Measurements from ENCODE around the gene BTBD16. TPM values are rescaled to one million over a fixed set of nuclear protein-coding genes. Genes with fewer than 3 reads are reported as not detected.

The BTBD16 gene
- total and polyA plus RNA-seq, 2 donors (not counting 1 experiment from before 2014, with no cell fraction given) = not detected

DNA sequence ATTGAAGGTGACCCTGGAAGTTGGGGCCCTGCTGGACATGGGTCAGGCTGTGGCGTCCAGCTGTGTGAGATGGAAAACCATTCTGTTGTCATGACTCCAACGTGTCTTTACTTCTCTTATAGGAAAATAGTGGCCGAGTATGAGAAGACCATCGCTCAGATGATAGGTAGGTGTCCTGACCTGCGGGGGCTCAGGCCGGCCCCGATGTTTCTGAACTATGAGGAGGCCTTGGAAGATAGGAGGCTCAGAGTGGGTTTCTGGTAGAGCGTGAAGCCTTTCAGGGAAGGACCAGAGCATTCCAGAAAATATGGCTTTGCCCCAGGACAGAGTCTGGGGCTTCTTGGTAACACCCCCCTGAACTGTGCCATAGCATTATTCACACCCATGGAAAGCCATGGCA, 29.3 kb upstream of the BTBD16 start:
- H3K9me3 Mint-ChIP-seq (ENCODE audit: insufficient read depth) = no peaks in the 10 kb centered on the region

DNA sequence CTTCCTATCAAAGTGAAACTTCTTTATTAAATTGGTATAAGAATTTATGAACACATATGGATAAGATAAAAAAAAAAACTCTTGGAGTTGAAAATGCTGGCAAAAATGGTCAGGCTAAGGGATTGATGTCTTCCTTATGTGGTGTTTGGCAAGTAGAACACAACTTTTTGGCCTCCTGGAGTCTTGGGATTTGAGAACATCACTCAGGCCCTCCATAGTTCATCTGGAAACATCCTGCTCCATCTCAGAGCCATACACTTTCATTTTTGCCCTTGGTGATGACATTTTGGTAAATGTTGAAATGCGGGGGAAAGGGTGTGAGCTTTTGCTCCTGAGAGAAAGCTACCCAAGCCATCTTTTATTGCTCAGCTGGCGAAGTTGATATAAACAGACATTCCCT, 27.5 kb upstream of the BTBD16 start:
- no peaks in the 10 kb centered on the region for H3K27me3 Mint-ChIP-seq
- TF ChIP-seq, protein P1, sequence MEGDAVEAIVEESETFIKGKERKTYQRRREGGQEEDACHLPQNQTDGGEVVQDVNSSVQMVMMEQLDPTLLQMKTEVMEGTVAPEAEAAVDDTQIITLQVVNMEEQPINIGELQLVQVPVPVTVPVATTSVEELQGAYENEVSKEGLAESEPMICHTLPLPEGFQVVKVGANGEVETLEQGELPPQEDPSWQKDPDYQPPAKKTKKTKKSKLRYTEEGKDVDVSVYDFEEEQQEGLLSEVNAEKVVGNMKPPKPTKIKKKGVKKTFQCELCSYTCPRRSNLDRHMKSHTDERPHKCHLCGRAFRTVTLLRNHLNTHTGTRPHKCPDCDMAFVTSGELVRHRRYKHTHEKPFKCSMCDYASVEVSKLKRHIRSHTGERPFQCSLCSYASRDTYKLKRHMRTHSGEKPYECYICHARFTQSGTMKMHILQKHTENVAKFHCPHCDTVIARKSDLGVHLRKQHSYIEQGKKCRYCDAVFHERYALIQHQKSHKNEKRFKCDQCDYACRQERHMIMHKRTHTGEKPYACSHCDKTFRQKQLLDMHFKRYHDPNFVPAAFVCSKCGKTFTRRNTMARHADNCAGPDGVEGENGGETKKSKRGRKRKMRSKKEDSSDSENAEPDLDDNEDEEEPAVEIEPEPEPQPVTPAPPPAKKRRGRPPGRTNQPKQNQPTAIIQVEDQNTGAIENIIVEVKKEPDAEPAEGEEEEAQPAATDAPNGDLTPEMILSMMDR (IDR thresholded peaks at IDR 0.05) = no peak
- no peak for TF ChIP-seq EZH2 (IDR thresholded peaks at IDR 0.05; ENCODE audit: borderline replicate concordance, insufficient read depth, low read depth, low read length, poor library complexity, severe bottlenecking)
- ChIA-PET POLR2A (no interaction called here), CTCF (no interaction called here)
- Histone ChIP-seq H4K20me1 (ENCODE audit: control insufficient read depth, insufficient read depth, low read length, poor library complexity, severe bottlenecking) (no peaks in the 10 kb centered on the region), H3K79me2 (ENCODE audit: control insufficient read depth, insufficient read depth, low read length) (no peaks in the 10 kb centered on the region), H3K9ac (ENCODE audit: low read length) (no peak overlapping the region), H3K27me3 (replicated peaks in 1 of 4; ENCODE audit: control extremely low read depth in 1 of 4, control insufficient read depth in 3 of 4, insufficient read depth in 4 of 4, low read length in 3 of 4) (no peaks in the 10 kb centered on the region), H3K36me3 (replicated peaks in 1 of 2; ENCODE audit: control extremely low read depth in 1 of 2, control insufficient read depth in 1 of 2, extremely low read depth in 1 of 2, insufficient read depth in 2 of 2, low read length in 1 of 2) (no peaks in the 10 kb centered on the region), H3K9me3 (ENCODE audit: control extremely low read depth in 1 of 3, control insufficient read depth in 2 of 3, insufficient read depth in 1 of 3, low read length in 2 of 3) (no peaks in the 10 kb centered on the region), H3K4me3 (ENCODE audit: control extremely low read depth in 1 of 5, extremely low read depth in 1 of 5, insufficient read depth in 1 of 5, low read depth in 2 of 5, low read length in 4 of 5) (no peak overlapping the region), H3K27ac (ENCODE audit: low read length in 2 of 2) (no peak overlapping the region), H2AFZ (ENCODE audit: insufficient read depth, low read depth, low read length, poor library complexity, severe bottlenecking) (no peak overlapping the region), H3K4me2 (replicated peaks; ENCODE audit: low read depth, low read length, poor library complexity, severe bottlenecking) (no peak overlapping the region), H3K4me1 (ENCODE audit: control insufficient read depth in 2 of 2, insufficient read depth in 2 of 2, low read length in 2 of 2) (no peaks in the 10 kb centered on the region)
- no peak overlapping the region for H3K27ac Mint-ChIP-seq
- no CpG with 5 or more reads among the region's 2 CpGs for WGBS (ENCODE audit: insufficient coverage)
- H3K4me1 Mint-ChIP-seq = no peaks in the 10 kb centered on the region
- no peak overlapping the region for H3K4me3 Mint-ChIP-seq
- no peaks in the 10 kb centered on the region for H3K9me3 Mint-ChIP-seq (ENCODE audit: insufficient read depth)
- DNase-seq (no peak), ATAC-seq (ENCODE audit: low read depth) (no peak)
- intact Hi-C loops (cut with micrococcal nuclease) = no loop called here

More for the DNA sequence above, 29.3 kb upstream of the BTBD16 start:
- Histone ChIP-seq H3K9ac (ENCODE audit: low read length) (no peak overlapping the region), H3K27ac (ENCODE audit: low read length in 2 of 2) (no peak overlapping the region), H3K4me1 (ENCODE audit: control insufficient read depth in 2 of 2, insufficient read depth in 2 of 2, low read length in 2 of 2) (no peaks in the 10 kb centered on the region), H2AFZ (ENCODE audit: insufficient read depth, low read depth, low read length, poor library complexity, severe bottlenecking) (no peak overlapping the region), H3K36me3 (replicated peaks in 1 of 2; ENCODE audit: control extremely low read depth in 1 of 2, control insufficient read depth in 1 of 2, extremely low read depth in 1 of 2, insufficient read depth in 2 of 2, low read length in 1 of 2) (no peaks in the 10 kb centered on the region), H3K4me3 (ENCODE audit: control extremely low read depth in 1 of 5, extremely low read depth in 1 of 5, insufficient read depth in 1 of 5, low read depth in 2 of 5, low read length in 4 of 5) (no peak overlapping the region), H3K27me3 (replicated peaks in 1 of 4; ENCODE audit: control extremely low read depth in 1 of 4, control insufficient read depth in 3 of 4, insufficient read depth in 4 of 4, low read length in 3 of 4) (no peaks in the 10 kb centered on the region), H4K20me1 (ENCODE audit: control insufficient read depth, insufficient read depth, low read length, poor library complexity, severe bottlenecking) (no peaks in the 10 kb centered on the region), H3K79me2 (ENCODE audit: control insufficient read depth, insufficient read depth, low read length) (no peaks in the 10 kb centered on the region), H3K9me3 (ENCODE audit: control extremely low read depth in 1 of 3, control insufficient read depth in 2 of 3, insufficient read depth in 1 of 3, low read length in 2 of 3) (no peaks in the 10 kb centered on the region), H3K4me2 (replicated peaks; ENCODE audit: low read depth, low read length, poor library complexity, severe bottlenecking) (no peak overlapping the region)
- WGBS (ENCODE audit: insufficient coverage) = 96% methylated on average over 5 of the region's 8 CpGs
- DNase-seq = no peak
- TF ChIP-seq, protein P1 (IDR thresholded peaks at IDR 0.05) = no peak
- TF ChIP-seq EZH2 (IDR thresholded peaks at IDR 0.05; ENCODE audit: borderline replicate concordance, insufficient read depth, low read depth, low read length, poor library complexity, severe bottlenecking) = no peak
- Mint-ChIP-seq H3K27ac (no peak overlapping the region), H3K4me3 (no peak overlapping the region), H3K27me3 (no peaks in the 10 kb centered on the region), H3K4me1 (no peaks in the 10 kb centered on the region)
- POLR2A ChIA-PET = no interaction called here
- intact Hi-C loops (cut with micrococcal nuclease) = no loop called here
- ATAC-seq (ENCODE audit: low read depth) = no peak
- CTCF ChIA-PET = no interaction called here

Data from B cell (primary cell).